Liver (tissue), 9 donors: Measurements from ENCODE around the gene KRTAP4-9. TPM values are rescaled to one million over a fixed set of nuclear protein-coding genes. Genes with fewer than 3 reads are reported as not detected.
"Not testable (repeated sequence)": the region's sequence is repeated elsewhere in the genome, so short reads cannot be mapped to it uniquely, and the experiment has no call there.

Source experiments
- DNase-seq: peaks from one replicate; pipeline ENCODE4 v3.0.0-alpha.2; 2017; ENCODE audit warnings: low spot score
- H3K27ac ChIP-seq, 2 donors: one replicate each; pipeline ENCODE4 v1.7.0; 2013; ENCODE audit warnings: inconsistent platforms in 2 of 2, low read length in 2 of 2, control low read depth in 1 of 2, low read depth in 1 of 2, mild to moderate bottlenecking in 1 of 2
- H3K27me3 ChIP-seq, 4 donors: one replicate each; pipeline versions ENCODE4 v1.6.1 to v1.7.0; 2013; ENCODE audit warnings: low read length in 3 of 4, inconsistent platforms in 1 of 4, mild to moderate bottlenecking in 1 of 4, moderate library complexity in 1 of 4; ENCODE audit not compliant: control insufficient read depth in 4 of 4, insufficient read depth in 4 of 4
- H3K36me3 ChIP-seq, 4 donors: one replicate each; pipeline versions ENCODE4 v1.6.1 to v1.7.0; 2013; ENCODE audit warnings: low read length in 3 of 4, mild to moderate bottlenecking in 3 of 4, low read depth in 1 of 4, moderate library complexity in 1 of 4; ENCODE audit not compliant: control insufficient read depth in 4 of 4, insufficient read depth in 3 of 4
- H3K4me1 ChIP-seq, 4 donors: one replicate each; pipeline versions ENCODE4 v1.6.1 to v1.7.0; 2013; ENCODE audit warnings: low read length in 3 of 4, mild to moderate bottlenecking in 3 of 4, moderate library complexity in 1 of 4; ENCODE audit not compliant: control insufficient read depth in 4 of 4, insufficient read depth in 4 of 4
- H3K4me3 ChIP-seq, 3 donors: one replicate each; pipeline versions ENCODE4 v1.6.1 to v1.7.0; 2013; ENCODE audit warnings: low read length in 3 of 3, control low read depth in 1 of 3, low read depth in 1 of 3, mild to moderate bottlenecking in 1 of 3
- H3K9ac ChIP-seq, 2 donors: one replicate each; pipeline ENCODE4 v1.7.0; 2013; ENCODE audit warnings: low read length in 2 of 2, mild to moderate bottlenecking in 2 of 2, moderate library complexity in 2 of 2, control low read depth in 1 of 2, low read depth in 1 of 2
- H3K9me3 ChIP-seq, 4 donors: one replicate each; pipeline versions ENCODE4 v1.6.1 to v1.7.0; 2013; ENCODE audit warnings: low read length in 3 of 4; ENCODE audit not compliant: control insufficient read depth in 4 of 4
- EGR1 ChIP-seq, 2 donors: IDR thresholded peaks; 2 replicates each; pipeline ENCODE4 v1.6.1; 2016 to 2018; ENCODE audit warnings: antibody characterized with exemption in 2 of 2, low read depth in 2 of 2
- FOXA1 ChIP-seq: IDR thresholded peaks from 2 replicates; pipeline ENCODE4 v1.6.1; 2016; ENCODE audit warnings: antibody characterized with exemption
- GABPA ChIP-seq, 2 donors: IDR thresholded peaks in 1 of 2; conservative IDR thresholded peaks in 1 of 2; 2 replicates each; pipeline ENCODE4 v1.6.1; 2016; ENCODE audit warnings: antibody characterized with exemption in 2 of 2, mild to moderate bottlenecking in 1 of 2, moderate library complexity in 1 of 2
- HNF4A ChIP-seq, 2 donors: conservative IDR thresholded peaks; 2 replicates each; pipeline ENCODE4 v1.6.1; 2016; ENCODE audit warnings: antibody characterized with exemption in 2 of 2, mild to moderate bottlenecking in 2 of 2
- NR2F2 ChIP-seq: IDR thresholded peaks from 2 replicates; pipeline ENCODE4 v1.6.1; 2016; ENCODE audit warnings: antibody characterized with exemption
- RAD21 ChIP-seq, 2 donors: IDR thresholded peaks; 2 replicates each; pipeline ENCODE4 v1.6.1; 2016; ENCODE audit warnings: antibody characterized with exemption in 2 of 2, mild to moderate bottlenecking in 2 of 2
- RXRA ChIP-seq, 2 donors: IDR thresholded peaks; 2 replicates each; pipeline ENCODE4 v1.6.1; 2017 to 2018; ENCODE audit warnings: antibody characterized with exemption in 2 of 2, mild to moderate bottlenecking in 1 of 2
- SP1 ChIP-seq: IDR thresholded peaks from 2 replicates; pipeline ENCODE4 v1.6.1; 2018; ENCODE audit warnings: antibody characterized with exemption, mild to moderate bottlenecking
- TAF1 ChIP-seq: conservative IDR thresholded peaks from 2 replicates; pipeline ENCODE4 v1.6.1; 2016; ENCODE audit warnings: antibody characterized with exemption, mild to moderate bottlenecking
- WGBS: extraction: QIAGEN DNeasy Blood & Tissue Kit; methylation state at CpG from one replicate; pipeline ENCODE4 v1.1.7; 2013; 5-methylcytosine and 5-hydroxymethylcytosine counted together
- polyA plus RNA-seq, 2 donors: library from polyadenylated mRNA; stranded (reverse) in 1 of 2; unstranded in 1 of 2; fragments of 200-250 nt in 1 of 2; fragments of >200 nt in 1 of 2; fragmentation: Nextera tagmentation in 1 of 2; extraction: Ambion mirVana in 1 of 2; gene quantifications; one replicate each; pipeline versions ENCODE4 v1.2.1 to v1.2.3, GENCODE V29; 2013 to 2015
- total RNA-seq, 2 donors: library from RNA; depleted of rRNA; stranded (reverse); fragments of >200 nt; gene quantifications; one replicate each; pipeline ENCODE4 v1.2.3, GENCODE V29; 2014
- TF ChIP-seq, protein P1 (sequence below): IDR thresholded peaks from 2 replicates; pipeline ENCODE4 v1.6.1; 2016; ENCODE audit warnings: antibody characterized with exemption
- TF ChIP-seq, protein P2 (sequence below): IDR thresholded peaks from 2 replicates; pipeline ENCODE4 v1.6.1; 2016; ENCODE audit warnings: antibody characterized with exemption
- TF ChIP-seq, protein P3 (sequence below): IDR thresholded peaks from 2 replicates; pipeline ENCODE4 v1.6.1; 2016; ENCODE audit warnings: antibody characterized with exemption, mild to moderate bottlenecking
- TF ChIP-seq, protein P4 (sequence below): IDR thresholded peaks from 2 replicates; pipeline ENCODE4 v1.6.1; 2016; ENCODE audit warnings: antibody characterized with exemption
- donor health status: healthy.
- donor health status: healthy.
- donor health status: healthy.
- donor health status: healthy.
- donor health status: healthy.

KRTAP4-9 gene
- total and polyA plus RNA-seq, 4 donors, result not detected

DNA sequence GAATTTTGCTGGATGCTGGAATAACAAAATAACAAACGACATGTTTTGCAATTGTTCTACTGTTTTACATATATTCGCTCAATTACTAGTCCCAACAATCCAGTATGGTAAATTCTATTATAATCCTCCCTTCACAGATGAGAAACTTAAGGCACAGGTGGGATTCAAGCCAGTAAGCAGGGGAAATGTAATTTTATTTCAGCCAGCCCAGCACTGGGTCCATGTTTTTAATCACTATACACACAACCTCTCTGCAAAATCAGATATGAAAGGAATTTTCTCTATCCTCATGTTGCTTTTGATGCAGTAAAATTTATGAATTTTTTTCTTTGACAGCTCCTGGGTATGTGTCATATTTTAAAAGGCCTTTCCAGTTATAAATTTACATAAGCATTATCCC lies 40.1 kb downstream of the KRTAP4-9 start:
- no peak overlapping the region for H3K9ac ChIP-seq
- H3K27me3 ChIP-seq, result peaks cover 0 to 5% (median 0%) of the 10 kb centered on the region in 4 donors
- 82% methylated on average over 2 of the region's 2 CpGs for WGBS
- TF ChIP-seq SP1 (no peak), RXRA (IDR thresholded peaks at IDR 0.05) (no peak), EGR1 (IDR thresholded peaks at IDR 0.05; ENCODE audit: low read depth in 2 of 2) (no peak), HNF4A (conservative IDR thresholded peaks at IDR 0.05) (no peak), RAD21 (IDR thresholded peaks at IDR 0.05) (no peak), FOXA1 (no peak)
- TF ChIP-seq, protein P1, sequence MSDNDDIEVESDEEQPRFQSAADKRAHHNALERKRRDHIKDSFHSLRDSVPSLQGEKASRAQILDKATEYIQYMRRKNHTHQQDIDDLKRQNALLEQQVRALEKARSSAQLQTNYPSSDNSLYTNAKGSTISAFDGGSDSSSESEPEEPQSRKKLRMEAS, result no peak
- TF ChIP-seq, protein P2, sequence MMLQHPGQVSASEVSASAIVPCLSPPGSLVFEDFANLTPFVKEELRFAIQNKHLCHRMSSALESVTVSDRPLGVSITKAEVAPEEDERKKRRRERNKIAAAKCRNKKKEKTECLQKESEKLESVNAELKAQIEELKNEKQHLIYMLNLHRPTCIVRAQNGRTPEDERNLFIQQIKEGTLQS, result no peak
- no peaks in the 10 kb centered on the region for H3K36me3 ChIP-seq
- H3K4me3 ChIP-seq, result no peak overlapping the region
- peaks cover 2 to 25% (median 7%) of the 10 kb centered on the region in 4 donors for H3K9me3 ChIP-seq
- DNase-seq, result no peak
- H3K27ac ChIP-seq, result no peak overlapping the region
- no peaks in the 10 kb centered on the region for H3K4me1 ChIP-seq

DNA sequence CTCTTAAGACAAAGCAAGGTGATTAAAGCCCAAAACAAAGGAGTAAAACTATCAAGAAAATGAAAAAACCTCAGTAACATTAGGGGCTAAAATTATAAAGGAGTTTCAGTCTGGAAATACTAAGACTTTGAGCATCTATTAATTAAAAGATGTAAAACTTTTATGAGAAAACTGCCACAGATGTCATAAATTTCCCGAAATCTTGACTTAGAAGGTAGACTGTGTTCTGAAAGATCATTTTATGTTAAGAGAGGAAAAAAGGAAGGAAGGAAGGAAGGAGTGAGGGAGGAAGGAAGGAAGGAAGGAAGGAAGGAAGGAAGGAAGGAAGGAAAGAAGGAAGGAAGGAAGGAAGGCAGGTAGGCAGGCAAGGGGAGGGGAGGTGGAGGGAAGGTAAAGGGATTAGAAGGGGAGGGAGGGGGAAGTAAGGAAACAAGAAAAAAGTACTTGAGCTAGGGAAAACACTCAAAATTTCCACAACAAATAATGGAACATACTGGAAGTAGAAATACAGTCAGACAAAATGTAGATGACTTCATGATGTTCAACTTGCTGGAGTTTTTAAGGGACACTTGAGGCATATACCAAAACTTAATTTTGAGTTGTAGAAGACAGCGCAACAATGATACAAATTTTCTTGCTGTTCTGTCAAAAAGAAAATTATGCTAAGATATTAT lies 42.5 kb downstream of the KRTAP4-9 start:
- DNase-seq, result no peak
- Histone ChIP-seq H3K36me3 (no peaks in the 10 kb centered on the region), H3K4me3 (no peak overlapping the region), H3K9ac (no peak overlapping the region), H3K27ac (no peak overlapping the region), H3K27me3 (peaks cover 0 to 5% (median 0%) of the 10 kb centered on the region in 4 donors), H3K4me1 (no peaks in the 10 kb centered on the region), H3K9me3 (peaks cover 2 to 14% (median 7%) of the 10 kb centered on the region in 4 donors)
- WGBS, result 90% methylated on average over 2 of the region's 2 CpGs
- TF ChIP-seq NR2F2 (no peak), GABPA (IDR thresholded peaks at IDR 0.05 in 1 of 2, conservative IDR thresholded peaks at IDR 0.05 in 1 of 2) (no peak), EGR1 (IDR thresholded peaks at IDR 0.05; ENCODE audit: low read depth in 2 of 2) (no peak), TAF1 (no peak)
- TF ChIP-seq, protein P3, sequence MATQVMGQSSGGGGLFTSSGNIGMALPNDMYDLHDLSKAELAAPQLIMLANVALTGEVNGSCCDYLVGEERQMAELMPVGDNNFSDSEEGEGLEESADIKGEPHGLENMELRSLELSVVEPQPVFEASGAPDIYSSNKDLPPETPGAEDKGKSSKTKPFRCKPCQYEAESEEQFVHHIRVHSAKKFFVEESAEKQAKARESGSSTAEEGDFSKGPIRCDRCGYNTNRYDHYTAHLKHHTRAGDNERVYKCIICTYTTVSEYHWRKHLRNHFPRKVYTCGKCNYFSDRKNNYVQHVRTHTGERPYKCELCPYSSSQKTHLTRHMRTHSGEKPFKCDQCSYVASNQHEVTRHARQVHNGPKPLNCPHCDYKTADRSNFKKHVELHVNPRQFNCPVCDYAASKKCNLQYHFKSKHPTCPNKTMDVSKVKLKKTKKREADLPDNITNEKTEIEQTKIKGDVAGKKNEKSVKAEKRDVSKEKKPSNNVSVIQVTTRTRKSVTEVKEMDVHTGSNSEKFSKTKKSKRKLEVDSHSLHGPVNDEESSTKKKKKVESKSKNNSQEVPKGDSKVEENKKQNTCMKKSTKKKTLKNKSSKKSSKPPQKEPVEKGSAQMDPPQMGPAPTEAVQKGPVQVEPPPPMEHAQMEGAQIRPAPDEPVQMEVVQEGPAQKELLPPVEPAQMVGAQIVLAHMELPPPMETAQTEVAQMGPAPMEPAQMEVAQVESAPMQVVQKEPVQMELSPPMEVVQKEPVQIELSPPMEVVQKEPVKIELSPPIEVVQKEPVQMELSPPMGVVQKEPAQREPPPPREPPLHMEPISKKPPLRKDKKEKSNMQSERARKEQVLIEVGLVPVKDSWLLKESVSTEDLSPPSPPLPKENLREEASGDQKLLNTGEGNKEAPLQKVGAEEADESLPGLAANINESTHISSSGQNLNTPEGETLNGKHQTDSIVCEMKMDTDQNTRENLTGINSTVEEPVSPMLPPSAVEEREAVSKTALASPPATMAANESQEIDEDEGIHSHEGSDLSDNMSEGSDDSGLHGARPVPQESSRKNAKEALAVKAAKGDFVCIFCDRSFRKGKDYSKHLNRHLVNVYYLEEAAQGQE, result no peak
- TF ChIP-seq, protein P4, sequence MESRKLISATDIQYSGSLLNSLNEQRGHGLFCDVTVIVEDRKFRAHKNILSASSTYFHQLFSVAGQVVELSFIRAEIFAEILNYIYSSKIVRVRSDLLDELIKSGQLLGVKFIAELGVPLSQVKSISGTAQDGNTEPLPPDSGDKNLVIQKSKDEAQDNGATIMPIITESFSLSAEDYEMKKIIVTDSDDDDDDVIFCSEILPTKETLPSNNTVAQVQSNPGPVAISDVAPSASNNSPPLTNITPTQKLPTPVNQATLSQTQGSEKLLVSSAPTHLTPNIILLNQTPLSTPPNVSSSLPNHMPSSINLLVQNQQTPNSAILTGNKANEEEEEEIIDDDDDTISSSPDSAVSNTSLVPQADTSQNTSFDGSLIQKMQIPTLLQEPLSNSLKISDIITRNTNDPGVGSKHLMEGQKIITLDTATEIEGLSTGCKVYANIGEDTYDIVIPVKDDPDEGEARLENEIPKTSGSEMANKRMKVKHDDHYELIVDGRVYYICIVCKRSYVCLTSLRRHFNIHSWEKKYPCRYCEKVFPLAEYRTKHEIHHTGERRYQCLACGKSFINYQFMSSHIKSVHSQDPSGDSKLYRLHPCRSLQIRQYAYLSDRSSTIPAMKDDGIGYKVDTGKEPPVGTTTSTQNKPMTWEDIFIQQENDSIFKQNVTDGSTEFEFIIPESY, result no peak
- TF ChIP-seq, protein P1, result no peak

DNA sequence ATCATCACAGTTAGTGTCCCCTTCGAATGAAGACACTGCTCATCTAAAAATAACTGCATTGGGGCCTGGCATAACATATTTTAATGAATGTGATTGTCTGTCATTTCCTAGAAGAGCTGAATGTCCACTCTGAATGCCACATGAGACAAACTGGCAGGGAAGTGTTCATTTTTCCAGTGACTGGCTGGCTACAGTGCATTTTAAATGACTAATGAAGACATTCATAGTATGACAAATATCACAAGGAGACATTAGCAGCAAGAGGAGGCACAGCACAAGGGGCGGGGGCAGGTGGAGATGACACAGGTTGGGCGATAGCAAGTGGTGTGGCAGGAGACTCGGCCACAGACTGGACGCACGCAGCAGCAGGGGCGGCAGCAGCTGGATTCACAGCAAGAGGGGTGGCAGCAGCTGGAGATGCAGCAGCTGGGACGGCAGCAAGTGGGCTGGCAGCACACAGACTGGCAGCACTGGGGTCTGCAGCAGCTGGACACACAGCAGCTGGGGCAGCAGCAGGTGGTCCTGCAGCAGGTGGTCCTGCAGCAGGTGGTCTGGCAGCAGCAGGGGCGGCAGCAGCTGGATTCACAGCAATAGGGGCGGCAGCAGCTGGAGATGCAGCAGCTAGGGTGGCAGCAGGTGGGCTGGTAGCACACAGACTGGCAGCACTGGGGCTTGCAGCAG lies 43.9 kb downstream of the KRTAP4-9 start:
- H3K9me3 ChIP-seq, H3K4me1 ChIP-seq, H3K4me3 ChIP-seq, H3K27ac ChIP-seq, H3K9ac ChIP-seq, H3K36me3 ChIP-seq, H3K27me3 ChIP-seq, DNase-seq: not testable (repeated sequence)
- WGBS, result 71% methylated on average over 10 of the region's 10 CpGs
